ENCODE measurements around the gene CCDC9. TPM values are rescaled to one million over a fixed set of nuclear protein-coding genes. Genes with fewer than 3 reads are reported as not detected.

Gene CCDC9
- total and polyA plus RNA-seq, 2 of the 8 experiments (the other 6 are each of a cell fraction or from before 2014, with no cell fraction given) = 3.7 to 29.8 TPM

- TF ChIP-seq SP1 (IDR thresholded peaks at IDR 0.05; ENCODE audit: low read depth, low read length) = no peak
Observed at GRCh38 chr19:47215581-47215980, 40.7 kb upstream of the CCDC9 start (continued).

All from H1 (cell line).